HCT116 (cell line): ENCODE results near the gene SYNE1. TPM values are rescaled to one million over a fixed set of nuclear protein-coding genes. Genes with fewer than 3 reads are reported as not detected.

Source experiments
- ATAC-seq: fragments of 200-7000 bp; cut with Tn5 transposase; 2 replicates; pipeline ENCODE4 v1.9.1; 2020; ENCODE audit warnings: mild to moderate bottlenecking, moderate library complexity
- BruUV-seq: library from RNA; stranded (reverse); fragments of 400-500 nt; replicated peaks from 2 replicates; lab custom pipeline; 2021; lab: Mats Ljungman, UMichigan
- CTCF ChIA-PET: fragments of 300-600 bp; sonication (Branson Sonifier 250); formaldehyde crosslinking; loops from one replicate; lab custom pipeline; 2021; ENCODE audit warnings: antibody characterized with exemption; lab: Charles Lee
- POLR2A ChIA-PET: fragments of 300-600, 350-600 bp; sonication (Branson Sonifier 250); formaldehyde crosslinking; loops from one replicate; lab custom pipeline; 2021; ENCODE audit warnings: antibody characterized with exemption; lab: Charles Lee
- RAD21 ChIA-PET, 2 experiments: fragments of 300-600 bp; sonication (Branson Sonifier 250); formaldehyde crosslinking; loops; one replicate each; lab custom pipeline; 2023; ENCODE audit warnings: low total read pairs in 2 of 2; ENCODE audit not compliant: uncharacterized antibody in 2 of 2, unreplicated experiment in 2 of 2, low non-redundant PET in 1 of 2; lab: Charles Lee
- DNase-seq: peaks from one replicate; pipeline ENCODE4 v3.0.0-alpha.2; 2010; ENCODE audit warnings: low read depth, low spot score
- H2AFZ ChIP-seq: fragments of 200-600 bp; shearing (Covaris generic), sonication (generic); 2 replicates; pipeline ENCODE4 v1.6.1; 2017; ENCODE audit warnings: low read depth, mixed run types, mixed read lengths, antibody characterized with exemption, low read length; ENCODE audit not compliant: poor library complexity, severe bottlenecking
- H3K27ac ChIP-seq: 2 replicates; pipeline ENCODE4 v1.5.1; 2012; ENCODE audit warnings: low read depth, low read length
- H3K27me3 ChIP-seq: fragments of 200-600 bp; sonication (generic); 2 replicates; pipeline ENCODE4 v1.6.1; 2016; ENCODE audit warnings: mixed run types, low read length, mixed read lengths; ENCODE audit not compliant: insufficient read depth
- H3K36me3 ChIP-seq, 2 experiments: fragments of 200-500 bp in 1 of 2; fragments of 200-600 bp in 1 of 2; sonication (Bioruptor generic) in 1 of 2; sonication (generic) in 1 of 2; 2 replicates each; pipeline versions ENCODE4 v1.5.1 to v1.6.1; 2014 to 2016; ENCODE audit warnings: low read length in 2 of 2, inconsistent platforms in 1 of 2, mixed read lengths in 1 of 2, mixed run types in 1 of 2; ENCODE audit not compliant: insufficient read depth in 2 of 2, control insufficient read depth in 1 of 2
- H3K4me1 ChIP-seq, 2 experiments: fragments of 200-600 bp in 1 of 2; sonication (generic) in 1 of 2; 2 replicates each; pipeline versions ENCODE4 v1.5.1 to v1.6.1; 2012 to 2017; ENCODE audit warnings: low read length in 2 of 2, inconsistent platforms in 1 of 2, mild to moderate bottlenecking in 1 of 2, mixed read lengths in 1 of 2, mixed run types in 1 of 2, moderate library complexity in 1 of 2; ENCODE audit not compliant: insufficient read depth in 2 of 2, control insufficient read depth in 1 of 2
- H3K4me2 ChIP-seq: fragments of 200-600 bp; sonication (generic); 2 replicates; pipeline ENCODE4 v1.6.1; 2017; ENCODE audit warnings: mixed run types, low read length, mixed read lengths
- H3K4me3 ChIP-seq, 2 experiments: fragments of 200-600 bp in 1 of 2; sonication (generic) in 1 of 2; replicated peaks in 1 of 2; 2 replicates each; pipeline ENCODE4 v1.5.1; 2011 to 2016; ENCODE audit warnings: low read length in 2 of 2, control low read depth in 1 of 2, low read depth in 1 of 2, mild to moderate bottlenecking in 1 of 2, mixed read lengths in 1 of 2, mixed run types in 1 of 2
- H3K79me2 ChIP-seq: fragments of 200-600 bp; sonication (generic); 2 replicates; pipeline ENCODE4 v1.6.1; 2017; ENCODE audit warnings: mild to moderate bottlenecking, mixed run types, low read length, moderate library complexity, mixed read lengths; ENCODE audit not compliant: insufficient read depth
- H3K9ac ChIP-seq: fragments of 200-600 bp; sonication (generic); 2 replicates; pipeline ENCODE4 v1.6.1; 2016; ENCODE audit warnings: low read length, mixed read lengths
- H3K9me2 ChIP-seq: fragments of 200-600 bp; sonication (generic), shearing (Covaris generic); 2 replicates; pipeline ENCODE4 v1.6.1; 2017; ENCODE audit warnings: mixed run types, mild to moderate bottlenecking, moderate library complexity; ENCODE audit not compliant: insufficient read depth
- H3K9me3 ChIP-seq, 2 experiments: fragments of 200-500 bp in 1 of 2; fragments of 200-600 bp in 1 of 2; sonication (Bioruptor generic) in 1 of 2; sonication (generic) in 1 of 2; 2 replicates each; pipeline ENCODE4 v1.6.1; 2014 to 2017; ENCODE audit warnings: low read length in 2 of 2, mixed read lengths in 2 of 2, inconsistent platforms in 1 of 2, low read depth in 1 of 2, mild to moderate bottlenecking in 1 of 2, mixed run types in 1 of 2, moderate library complexity in 1 of 2; ENCODE audit not compliant: control insufficient read depth in 1 of 2, insufficient read depth in 1 of 2
- H4K20me1 ChIP-seq: fragments of 200-600 bp; sonication (generic), shearing (Covaris generic); 2 replicates; pipeline ENCODE4 v1.6.1; 2017; ENCODE audit warnings: mixed run types, mild to moderate bottlenecking, moderate library complexity; ENCODE audit not compliant: insufficient read depth
- CEBPB ChIP-seq: IDR thresholded peaks from 2 replicates; pipeline ENCODE4 v1.6.1; 2012; ENCODE audit warnings: low read depth
- EGR1 ChIP-seq: IDR thresholded peaks from 2 replicates; pipeline ENCODE4 v1.6.1; 2012; ENCODE audit warnings: low read depth
- ELF1 ChIP-seq: IDR thresholded peaks from 2 replicates; pipeline ENCODE4 v1.6.1; 2012; ENCODE audit warnings: low read depth, borderline replicate concordance
- EZH2 ChIP-seq: fragments of 200-600 bp; sonication (generic); IDR thresholded peaks from 2 replicates; pipeline ENCODE4 v1.6.1; 2017; ENCODE audit warnings: antibody characterized with exemption, mixed run types
- POLR2A ChIP-seq: IDR thresholded peaks from 2 replicates; pipeline ENCODE4 v1.7.0; 2011; ENCODE audit warnings: borderline replicate concordance; ENCODE audit not compliant: insufficient read depth, insufficient read length; ENCODE audit errors: extremely low read depth
- POLR2AphosphoS5 ChIP-seq: IDR thresholded peaks from 2 replicates; pipeline ENCODE4 v1.6.1; 2011; ENCODE audit warnings: mild to moderate bottlenecking, low read depth, low read length, moderate library complexity
- REST ChIP-seq: IDR thresholded peaks from 2 replicates; pipeline ENCODE4 v1.6.1; 2012; ENCODE audit warnings: low read depth
- SIN3A ChIP-seq: IDR thresholded peaks from 2 replicates; pipeline ENCODE4 v1.6.1; 2012; ENCODE audit warnings: low read depth
- SP1 ChIP-seq: IDR thresholded peaks from 2 replicates; pipeline ENCODE4 v1.6.1; 2012; ENCODE audit warnings: low read depth
- SRF ChIP-seq: IDR thresholded peaks from 2 replicates; pipeline ENCODE4 v1.6.1; 2012; ENCODE audit warnings: low read depth
- ZFX ChIP-seq: fragments of 450-650 bp; IDR thresholded peaks from 2 replicates; pipeline ENCODE4 v1.6.1; 2017
- intact Hi-C: fragments of 100-400 bp; cut with micrococcal nuclease; formaldehyde crosslinking; loops from 2 replicates; pipeline ENCODE4 v1.10.0; 2022
- total RNA-seq: library from RNA; stranded (reverse); gene quantifications from one replicate; pipeline ENCODE4 v1.2.1, GENCODE V29; 2021; ENCODE audit not compliant: unreplicated experiment
- TF ChIP-seq, protein P1 (sequence below): IDR thresholded peaks from 2 replicates; pipeline ENCODE4 v1.6.1; 2012
- TF ChIP-seq, protein P2 (sequence below), 3 experiments: fragments of 200-600 bp in 1 of 3; sonication (generic) in 1 of 3; IDR thresholded peaks in 2 of 3; conservative IDR thresholded peaks in 1 of 3; 2 replicates each; pipeline ENCODE4 v1.5.1; 2012 to 2017; ENCODE audit warnings: low read depth in 2 of 3, low read length in 2 of 3, antibody characterized with exemption in 1 of 3, borderline replicate concordance in 1 of 3, control low read depth in 1 of 3, mild to moderate bottlenecking in 1 of 3, mixed read lengths in 1 of 3, mixed run types in 1 of 3, moderate library complexity in 1 of 3; ENCODE audit not compliant: insufficient read depth in 1 of 3

SYNE1 gene
- total RNA-seq, 1 experiment from 2014 or later: 5.4 TPM

DNA sequence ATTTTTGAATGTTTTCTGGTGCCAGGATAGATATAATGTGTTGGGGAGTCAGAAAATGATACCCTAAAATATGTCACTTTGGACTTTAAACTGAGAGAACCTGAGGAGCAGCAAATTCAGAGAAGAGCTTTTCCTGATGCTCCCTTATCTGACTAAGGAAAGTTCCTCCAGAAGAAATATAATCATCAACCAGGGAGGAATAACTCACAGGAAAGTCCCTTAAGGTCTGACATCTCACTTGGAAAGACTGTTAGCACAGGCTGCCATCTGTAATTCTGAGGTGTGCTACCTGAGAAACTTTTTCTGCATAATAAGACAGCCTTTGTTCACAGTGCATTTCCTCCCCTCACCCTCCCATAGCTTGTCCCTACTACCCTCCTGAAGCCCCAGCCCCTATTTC, 218.6 kb downstream of the SYNE1 start:
- ChIA-PET RAD21 (no interaction called here), POLR2A (no interaction called here), CTCF (no interaction called here)
- no peaks in the 10 kb centered on the region for H3K9me3 ChIP-seq
- no peak overlapping the region for H3K4me3 ChIP-seq
- H3K9me2 ChIP-seq: no peaks in the 10 kb centered on the region
- ATAC-seq (no peak), DNase-seq (no peak)
- H3K36me3 ChIP-seq: no peaks in the 10 kb centered on the region
- H2AFZ ChIP-seq: no peak overlapping the region
- H4K20me1 ChIP-seq: no peaks in the 10 kb centered on the region
- no peak overlapping the region for H3K9ac ChIP-seq
- no peaks in the 10 kb centered on the region for H3K27me3 ChIP-seq
- no peak overlapping the region for H3K27ac ChIP-seq
- TF ChIP-seq ELF1: no peak
- TF ChIP-seq ZFX: no peak
- TF ChIP-seq, protein P1, sequence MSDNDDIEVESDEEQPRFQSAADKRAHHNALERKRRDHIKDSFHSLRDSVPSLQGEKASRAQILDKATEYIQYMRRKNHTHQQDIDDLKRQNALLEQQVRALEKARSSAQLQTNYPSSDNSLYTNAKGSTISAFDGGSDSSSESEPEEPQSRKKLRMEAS: no peak
- TF ChIP-seq POLR2AphosphoS5: no peak
- no peak for TF ChIP-seq REST
- no peak for TF ChIP-seq SP1
- TF ChIP-seq POLR2A: no peak
- no peak for TF ChIP-seq SIN3A
- TF ChIP-seq, protein P2, sequence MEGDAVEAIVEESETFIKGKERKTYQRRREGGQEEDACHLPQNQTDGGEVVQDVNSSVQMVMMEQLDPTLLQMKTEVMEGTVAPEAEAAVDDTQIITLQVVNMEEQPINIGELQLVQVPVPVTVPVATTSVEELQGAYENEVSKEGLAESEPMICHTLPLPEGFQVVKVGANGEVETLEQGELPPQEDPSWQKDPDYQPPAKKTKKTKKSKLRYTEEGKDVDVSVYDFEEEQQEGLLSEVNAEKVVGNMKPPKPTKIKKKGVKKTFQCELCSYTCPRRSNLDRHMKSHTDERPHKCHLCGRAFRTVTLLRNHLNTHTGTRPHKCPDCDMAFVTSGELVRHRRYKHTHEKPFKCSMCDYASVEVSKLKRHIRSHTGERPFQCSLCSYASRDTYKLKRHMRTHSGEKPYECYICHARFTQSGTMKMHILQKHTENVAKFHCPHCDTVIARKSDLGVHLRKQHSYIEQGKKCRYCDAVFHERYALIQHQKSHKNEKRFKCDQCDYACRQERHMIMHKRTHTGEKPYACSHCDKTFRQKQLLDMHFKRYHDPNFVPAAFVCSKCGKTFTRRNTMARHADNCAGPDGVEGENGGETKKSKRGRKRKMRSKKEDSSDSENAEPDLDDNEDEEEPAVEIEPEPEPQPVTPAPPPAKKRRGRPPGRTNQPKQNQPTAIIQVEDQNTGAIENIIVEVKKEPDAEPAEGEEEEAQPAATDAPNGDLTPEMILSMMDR (IDR thresholded peaks at IDR 0.05 in 2 of 3, conservative IDR thresholded peaks at IDR 0.05 in 1 of 3; ENCODE audit: borderline replicate concordance in 1 of 3, insufficient read depth in 1 of 3, low read depth in 2 of 3, low read length in 2 of 3): no peak
- TF ChIP-seq EGR1: no peak
- no peak for TF ChIP-seq EZH2
- no peak for TF ChIP-seq SRF
- TF ChIP-seq CEBPB: no peak
- intact Hi-C loops: no loop called here
- H3K4me1 ChIP-seq: no peaks in the 10 kb centered on the region
- no peak overlapping the region for H3K4me2 ChIP-seq
- no TSS peak for BruUV-seq
- no peaks in the 10 kb centered on the region for H3K79me2 ChIP-seq
